RCC 7860 (cell line): ENCODE results near the gene RER1.

Source experiments
- DNase-seq: peaks from one replicate; pipeline ENCODE4 v3.0.0-alpha.2; 2015; ENCODE audit warnings: low spot score
- FAIRE-seq: peaks from 2 replicates; lab custom pipeline; 2012; peaks lifted over from hg19 to GRCh38; lab: Jason Lieb, UNC

RER1 gene

GRCh38 chr1:2391041-2391930, at the start of gene RER1, which contains the start of gene MORN1:
Gene RER1 (plus strand): TSS chr1:2391841. CDS start chr1:2395791, 3,950 bp downstream.
Gene MORN1 (minus strand): TSS chr1:2391554. CDS start chr1:2391533, 21 bp downstream.
- DNase-seq (peak; percentile 93), FAIRE-seq (peak; percentile 82)

- no peak for FAIRE-seq
- DNase-seq, result no peak
Observed at GRCh38 chr1:2342384-2343022, 49.1 kb upstream of the RER1 start.

GRCh38 chr1:2343023-2343935, 48.4 kb upstream of the RER1 start:
- FAIRE-seq, result no peak
- DNase-seq, result no peak

- FAIRE-seq, result no peak
Observed at GRCh38 chr1:2344121-2344681, 47.4 kb upstream of the RER1 start.

GRCh38 chr1:2344744-2345296, 46.8 kb upstream of the RER1 start:
- FAIRE-seq (no peak), DNase-seq (no peak)

More at GRCh38 chr1:2344121-2344681, 47.4 kb upstream of the RER1 start:
- DNase-seq, result no peak

GRCh38 chr1:2345297-2346075, 46.2 kb upstream of the RER1 start:
- DNase-seq (no peak), FAIRE-seq (no peak)

- FAIRE-seq (no peak), DNase-seq (no peak)
Observed at GRCh38 chr1:2346691-2347408, 44.8 kb upstream of the RER1 start.

GRCh38 chr1:2347409-2347785, 44.2 kb upstream of the RER1 start:
- no peak for DNase-seq
- FAIRE-seq, result no peak

GRCh38 chr1:2347896-2348295, 43.7 kb upstream of the RER1 start:
- DNase-seq (no peak), FAIRE-seq (no peak)

- no peak for DNase-seq
- FAIRE-seq, result no peak
Observed at GRCh38 chr1:2348346-2349325, 43.0 kb upstream of the RER1 start.

- no peak for FAIRE-seq
- no peak for DNase-seq
Observed at GRCh38 chr1:2349806-2350205, 41.8 kb upstream of the RER1 start.

- FAIRE-seq (no peak), DNase-seq (no peak)
Observed at GRCh38 chr1:2350501-2350900, 41.1 kb upstream of the RER1 start.

- no peak for FAIRE-seq
- no peak for DNase-seq
Observed at GRCh38 chr1:2350911-2351655, 40.6 kb upstream of the RER1 start.

GRCh38 chr1:2351723-2352122, 39.9 kb upstream of the RER1 start:
- FAIRE-seq (no peak), DNase-seq (no peak)

- no peak for DNase-seq
- no peak for FAIRE-seq
Observed at GRCh38 chr1:2352341-2352896, 39.2 kb upstream of the RER1 start.

GRCh38 chr1:2352897-2353550, 38.6 kb upstream of the RER1 start:
- no peak for DNase-seq
- no peak for FAIRE-seq
